Measurements from ENCODE around the gene PTPRD. TPM values are rescaled to one million over a fixed set of nuclear protein-coding genes. Genes with fewer than 3 reads are reported as not detected.

The PTPRD gene
- total RNA-seq, 1 donor from 2014 or later: 85.4 TPM

GRCh38 chr9:8437876-8438275 lies 2174.9 kb downstream of the PTPRD start:
- peak; percentile 48 for DNase-seq (ENCODE audit: low read depth)

GRCh38 chr9:8437259-8437658 lies 2175.5 kb downstream of the PTPRD start:
- DNase-seq (ENCODE audit: low read depth): no peak

- DNase-seq (ENCODE audit: low read depth): no peak
These were observed 2176.0 kb downstream of the PTPRD start for GRCh38 chr9:8436786-8437185.

GRCh38 chr9:8434621-8435020 lies 2178.2 kb downstream of the PTPRD start:
- no peak for DNase-seq (ENCODE audit: low read depth)

- no peak for DNase-seq (ENCODE audit: low read depth)
These were observed 2180.6 kb downstream of the PTPRD start for GRCh38 chr9:8432224-8432623.

GRCh38 chr9:8431505-8431904 lies 2181.3 kb downstream of the PTPRD start:
- DNase-seq (ENCODE audit: low read depth): no peak

- no peak for DNase-seq (ENCODE audit: low read depth)
These were observed 2181.9 kb downstream of the PTPRD start for GRCh38 chr9:8430945-8431344.

- DNase-seq (ENCODE audit: low read depth): peak; percentile 7
These were observed 2183.0 kb downstream of the PTPRD start for GRCh38 chr9:8429768-8430167.

- DNase-seq (ENCODE audit: low read depth): no peak
These were observed 2183.6 kb downstream of the PTPRD start for GRCh38 chr9:8429157-8429556.

- DNase-seq (ENCODE audit: low read depth): no peak
These were observed 2184.4 kb downstream of the PTPRD start for GRCh38 chr9:8428389-8428788.

GRCh38 chr9:8424786-8425410 lies 2187.9 kb downstream of the PTPRD start:
- DNase-seq (ENCODE audit: low read depth): no peak

GRCh38 chr9:8420416-8420815 lies 2192.4 kb downstream of the PTPRD start:
- DNase-seq (ENCODE audit: low read depth): no peak

GRCh38 chr9:8419596-8420275 lies 2193.1 kb downstream of the PTPRD start:
- no peak for DNase-seq (ENCODE audit: low read depth)

- no peak for DNase-seq (ENCODE audit: low read depth)
These were observed 2195.5 kb downstream of the PTPRD start for GRCh38 chr9:8417341-8417740.

GRCh38 chr9:8412327-8412726 lies 2200.5 kb downstream of the PTPRD start:
- no peak for DNase-seq (ENCODE audit: low read depth)

GRCh38 chr9:8408575-8409190 lies 2204.1 kb downstream of the PTPRD start:
- no peak for DNase-seq (ENCODE audit: low read depth)

- no peak for DNase-seq (ENCODE audit: low read depth)
These were observed 2210.7 kb downstream of the PTPRD start for GRCh38 chr9:8401961-8402705.

GRCh38 chr9:8400378-8400777 lies 2212.4 kb downstream of the PTPRD start:
- no peak for DNase-seq (ENCODE audit: low read depth)

GRCh38 chr9:8395022-8395421 lies 2217.8 kb downstream of the PTPRD start:
- DNase-seq (ENCODE audit: low read depth): no peak

- DNase-seq (ENCODE audit: low read depth): no peak
These were observed 2218.5 kb downstream of the PTPRD start for GRCh38 chr9:8394341-8394740.

GRCh38 chr9:8392866-8393265 lies 2219.9 kb downstream of the PTPRD start:
- no peak for DNase-seq (ENCODE audit: low read depth)

GRCh38 chr9:8391566-8391965 lies 2221.2 kb downstream of the PTPRD start:
- DNase-seq (ENCODE audit: low read depth): no peak

GRCh38 chr9:8391132-8391531 lies 2221.7 kb downstream of the PTPRD start:
- DNase-seq (ENCODE audit: low read depth): no peak
